Neural crest cell (in vitro differentiated cells): Measurements from ENCODE around the gene ORAI3. TPM values are rescaled to one million over a fixed set of nuclear protein-coding genes. Genes with fewer than 3 reads are reported as not detected.

Source experiments
- DNase-seq: peaks from one replicate; pipeline ENCODE4 v3.0.0; 2021; ENCODE audit warnings: low read depth, mixed read lengths, low spot score
- H3K27ac Mint-ChIP-seq: one replicate; pipeline ENCODE4 v1.8.0; 2021; ENCODE audit warnings: mild to moderate bottlenecking, mixed read lengths; ENCODE audit not compliant: unreplicated experiment
- H3K27me3 Mint-ChIP-seq: 2 replicates; pipeline ENCODE4 v1.8.0; 2021; ENCODE audit warnings: low read depth, mild to moderate bottlenecking, mixed read lengths
- H3K36me3 Mint-ChIP-seq: 2 replicates; pipeline ENCODE4 v1.8.0; 2021; ENCODE audit warnings: low read depth, mild to moderate bottlenecking, mixed read lengths
- H3K4me1 Mint-ChIP-seq: 2 replicates; pipeline ENCODE4 v1.8.0; 2021; ENCODE audit warnings: mixed read lengths
- H3K4me3 Mint-ChIP-seq: one replicate; pipeline ENCODE4 v1.8.0; 2021; ENCODE audit warnings: mild to moderate bottlenecking, mixed read lengths
- H3K9me3 Mint-ChIP-seq: 2 replicates; pipeline ENCODE4 v1.8.0; 2021; ENCODE audit warnings: mixed read lengths
- total RNA-seq: library from RNA; stranded (reverse); gene quantifications from 2 replicates; pipeline ENCODE4 v1.2.1, GENCODE V29; 2021
- TF ChIP-seq, protein P1 (sequence below): fragments of 200-600 bp; sonication (generic); conservative IDR thresholded peaks from 2 replicates; pipeline ENCODE4 v1.5.0; 2021; ENCODE audit warnings: antibody characterized with exemption, mild to moderate bottlenecking

ORAI3 gene
- total RNA-seq, 1 donor from 2014 or later: 7.7 TPM

DNA sequence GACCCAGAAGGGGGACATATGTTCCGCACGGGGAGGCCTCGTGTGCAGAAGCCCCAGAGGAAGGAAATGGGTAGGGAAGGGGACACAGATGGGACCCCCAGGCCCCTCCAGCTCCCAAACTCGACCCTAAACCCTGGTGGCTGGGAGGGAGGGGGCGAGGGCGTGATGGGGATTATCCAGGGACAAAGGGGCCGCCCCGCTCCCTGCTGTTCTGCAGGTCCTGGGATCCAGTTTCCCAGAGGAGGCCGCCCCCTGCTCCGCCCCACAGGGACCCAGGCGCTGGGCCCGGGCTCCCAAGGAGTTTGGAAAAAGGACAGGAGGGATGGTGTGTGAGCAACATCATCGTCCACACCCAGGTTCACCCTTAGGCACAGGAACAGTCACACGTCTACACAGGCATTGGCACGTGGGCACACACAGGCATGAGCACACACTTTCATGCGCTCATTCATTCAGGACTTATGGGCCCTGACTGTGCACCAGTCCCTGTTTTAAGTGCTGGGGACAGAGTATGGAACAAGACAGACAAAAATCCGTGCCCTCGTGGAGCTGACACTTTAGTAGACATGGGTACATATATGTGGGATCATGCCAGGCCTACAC is 38.3 kb upstream of the ORAI3 start:
- Mint-ChIP-seq H3K4me1 (peaks cover 15% of the 10 kb centered on the region), H3K9me3 (no peaks in the 10 kb centered on the region), H3K36me3 (no peaks in the 10 kb centered on the region), H3K27ac (no peak overlapping the region), H3K27me3 (no peaks in the 10 kb centered on the region), H3K4me3 (no peak overlapping the region)
- DNase-seq: no peak
- TF ChIP-seq, protein P1, sequence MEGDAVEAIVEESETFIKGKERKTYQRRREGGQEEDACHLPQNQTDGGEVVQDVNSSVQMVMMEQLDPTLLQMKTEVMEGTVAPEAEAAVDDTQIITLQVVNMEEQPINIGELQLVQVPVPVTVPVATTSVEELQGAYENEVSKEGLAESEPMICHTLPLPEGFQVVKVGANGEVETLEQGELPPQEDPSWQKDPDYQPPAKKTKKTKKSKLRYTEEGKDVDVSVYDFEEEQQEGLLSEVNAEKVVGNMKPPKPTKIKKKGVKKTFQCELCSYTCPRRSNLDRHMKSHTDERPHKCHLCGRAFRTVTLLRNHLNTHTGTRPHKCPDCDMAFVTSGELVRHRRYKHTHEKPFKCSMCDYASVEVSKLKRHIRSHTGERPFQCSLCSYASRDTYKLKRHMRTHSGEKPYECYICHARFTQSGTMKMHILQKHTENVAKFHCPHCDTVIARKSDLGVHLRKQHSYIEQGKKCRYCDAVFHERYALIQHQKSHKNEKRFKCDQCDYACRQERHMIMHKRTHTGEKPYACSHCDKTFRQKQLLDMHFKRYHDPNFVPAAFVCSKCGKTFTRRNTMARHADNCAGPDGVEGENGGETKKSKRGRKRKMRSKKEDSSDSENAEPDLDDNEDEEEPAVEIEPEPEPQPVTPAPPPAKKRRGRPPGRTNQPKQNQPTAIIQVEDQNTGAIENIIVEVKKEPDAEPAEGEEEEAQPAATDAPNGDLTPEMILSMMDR: no peak

DNA sequence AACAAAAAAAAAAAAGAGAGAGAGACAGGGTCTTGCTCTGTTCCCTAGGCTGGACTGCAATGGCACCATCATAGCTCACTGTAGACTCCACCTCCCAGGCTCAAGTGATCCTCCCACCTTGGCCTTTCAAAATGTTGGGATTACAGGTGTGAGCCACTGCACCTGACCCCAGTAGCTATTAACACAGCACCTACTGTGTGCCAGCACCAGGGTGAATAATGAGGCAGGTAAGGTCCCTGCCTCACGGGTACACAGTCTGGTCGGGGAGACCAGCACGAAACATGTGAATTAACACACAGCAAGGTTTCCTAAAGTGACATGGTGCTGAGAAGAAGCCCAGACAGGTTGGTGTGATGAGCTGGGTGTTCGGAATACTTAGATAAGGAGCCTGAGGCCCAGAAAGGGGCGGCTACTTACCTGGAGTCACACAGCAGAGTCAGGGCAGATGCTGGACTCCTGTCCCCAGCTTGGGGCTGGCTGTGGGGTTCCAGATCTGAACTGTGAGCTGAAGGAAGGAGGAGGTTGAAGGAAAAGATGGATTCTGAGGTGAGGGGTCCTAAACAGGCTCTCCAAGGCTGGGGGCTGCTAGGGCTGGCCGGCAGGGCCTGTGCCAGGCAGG is 36.0 kb upstream of the ORAI3 start:
- Mint-ChIP-seq H3K27me3 (no peaks in the 10 kb centered on the region), H3K27ac (no peak overlapping the region), H3K4me3 (no peak overlapping the region), H3K9me3 (no peaks in the 10 kb centered on the region), H3K36me3 (no peaks in the 10 kb centered on the region), H3K4me1 (peaks cover 12% of the 10 kb centered on the region)
- TF ChIP-seq, protein P1: no peak
- no peak for DNase-seq

DNA sequence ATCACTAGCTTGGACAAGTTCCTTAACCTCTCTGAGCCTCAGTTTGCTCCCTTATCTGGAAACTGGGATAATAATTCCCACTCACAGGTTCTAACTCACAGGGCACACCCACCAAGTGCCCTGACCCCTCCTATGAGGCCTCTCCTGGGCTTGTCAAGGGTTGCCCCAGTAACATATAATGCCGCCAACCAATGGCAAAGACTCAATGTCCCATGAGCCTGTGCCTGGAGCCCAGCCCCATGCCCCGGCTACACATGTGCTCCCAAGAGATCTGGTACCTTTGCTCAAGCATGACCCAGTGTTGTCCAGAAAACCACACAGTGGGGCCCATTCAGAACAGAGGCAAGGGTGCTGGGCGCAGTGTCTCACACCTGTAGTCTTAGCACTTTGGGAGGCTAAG is 34.0 kb upstream of the ORAI3 start:
- H3K4me1 Mint-ChIP-seq: peaks cover 7% of the 10 kb centered on the region
- no peaks in the 10 kb centered on the region for H3K36me3 Mint-ChIP-seq
- no peaks in the 10 kb centered on the region for H3K27me3 Mint-ChIP-seq
- H3K9me3 Mint-ChIP-seq: no peaks in the 10 kb centered on the region
- H3K4me3 Mint-ChIP-seq: no peak overlapping the region
- H3K27ac Mint-ChIP-seq: no peak overlapping the region
- DNase-seq: no peak
- TF ChIP-seq, protein P1: no peak

DNA sequence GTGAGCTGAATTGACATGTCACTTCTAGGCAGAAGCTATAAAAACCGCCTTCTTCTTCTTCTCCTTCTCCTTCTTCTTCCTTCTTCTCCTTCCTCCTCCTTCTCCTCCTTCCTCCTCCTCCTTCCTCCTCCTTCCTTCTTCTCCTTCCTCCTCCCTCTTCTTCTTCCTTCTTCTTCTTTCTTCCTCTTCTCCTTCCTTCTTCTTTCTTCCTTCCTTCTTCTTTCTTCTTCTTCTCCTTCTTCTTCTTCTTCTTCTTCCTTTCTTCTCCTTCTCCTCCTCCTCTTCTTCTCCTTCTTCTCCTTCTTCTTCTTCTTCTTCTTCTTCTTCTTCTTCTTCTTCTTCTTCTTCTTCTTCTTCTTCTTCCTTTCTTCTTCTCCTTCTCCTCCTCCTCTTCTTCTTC is 30.3 kb upstream of the ORAI3 start:
- H3K27me3 Mint-ChIP-seq: no peaks in the 10 kb centered on the region
- no peak overlapping the region for H3K4me3 Mint-ChIP-seq
- DNase-seq: no peak
- no peak overlapping the region for H3K27ac Mint-ChIP-seq
- H3K36me3 Mint-ChIP-seq: no peaks in the 10 kb centered on the region
- H3K4me1 Mint-ChIP-seq: peaks cover 23% of the 10 kb centered on the region
- H3K9me3 Mint-ChIP-seq: no peaks in the 10 kb centered on the region
- TF ChIP-seq, protein P1: no peak

DNA sequence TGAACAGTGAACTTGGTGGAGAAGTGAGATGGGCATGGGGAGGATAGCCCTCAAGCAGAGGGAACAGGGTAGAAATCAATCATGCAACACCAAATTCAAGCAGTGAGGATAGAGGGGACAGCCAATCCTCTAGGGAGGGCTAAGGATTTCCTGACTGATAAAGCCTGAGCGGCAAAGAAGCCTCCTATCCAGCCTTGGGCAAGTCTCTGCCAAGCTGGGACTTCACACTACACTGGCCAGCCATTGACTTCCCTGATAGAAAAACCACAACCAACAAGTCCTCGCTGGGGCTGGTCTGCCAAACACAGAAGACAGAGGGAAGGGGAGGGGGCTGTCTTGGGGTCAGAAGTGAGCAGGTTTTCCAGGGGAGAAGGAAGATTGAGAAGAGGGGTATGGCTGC is 28.0 kb upstream of the ORAI3 start:
- peaks cover 31% of the 10 kb centered on the region for H3K4me1 Mint-ChIP-seq
- no peak overlapping the region for H3K27ac Mint-ChIP-seq
- DNase-seq: no peak
- peak overlapping the region; percentile 99 for H3K4me3 Mint-ChIP-seq
- no peaks in the 10 kb centered on the region for H3K36me3 Mint-ChIP-seq
- H3K9me3 Mint-ChIP-seq: no peaks in the 10 kb centered on the region
- TF ChIP-seq, protein P1: no peak
- H3K27me3 Mint-ChIP-seq: no peaks in the 10 kb centered on the region
